ENCODE data around the gene CLEC10A. TPM values are rescaled to one million over a fixed set of nuclear protein-coding genes. Genes with fewer than 3 reads are reported as not detected.

CLEC10A gene
- total RNA-seq, 4 donors from 2014 or later, result 6.3 to 7.0 TPM; not detected in 2

GRCh38 chr17:7038025-7038862, 41.8 kb downstream of the CLEC10A start:
- no peaks in the 10 kb centered on the region for H3K9me3 ChIP-seq
- H3K27ac ChIP-seq, result no peak overlapping the region
- no peak overlapping the region for H3K4me3 ChIP-seq
- intact Hi-C loops (cut with DNase I; ENCODE audit: low total_unique reads) (no loop called here), in situ Hi-C loops (cut with MboI; ENCODE audit: low pct_ligation_motif_present in 1 of 4, low pct_unique_long_range_greater_than_20kb in 1 of 4, low sequenced_read_pairs in 3 of 4) (loop anchor here in 3 of 4 donors (25.0 kb wide), 2 partner anchors 249 to 299 kb away; partner anchors contain the start of genes SLC2A4 (in 2 of the 3), YBX2 (in 2 of the 3), ACAP1 (in 1 of the 3) and NEURL4 (in 1 of the 3))
- peaks cover 10 to 39% (median 26%) of the 10 kb centered on the region in 4 donors for H3K4me1 ChIP-seq
- TF ChIP-seq EP300 (IDR thresholded peaks at IDR 0.05; ENCODE audit: low read depth), result no peak
- TF ChIP-seq POLR2A (IDR thresholded peaks at IDR 0.05), result no peak
- 63 to 85% methylated on average over 10 to 19 of the region's 19 CpGs for WGBS, 2 donors (ENCODE audit: low coverage in 1 of 2)
- no peak for DNase-seq
- H3K27me3 ChIP-seq, result peaks cover 7% of the 10 kb centered on the region
- no peaks in the 10 kb centered on the region for H3K36me3 ChIP-seq

GRCh38 chr17:7035591-7036368, 44.3 kb downstream of the CLEC10A start, which contains the start of gene SLC16A13:
TSS of gene SLC16A13 (plus strand) at chr17:7036015. CDS start at chr17:7036383, 368 bp downstream.
- Histone ChIP-seq H3K4me3 (peak within 1 kb of the TSS; percentile 62 to 73 (median 64)), H3K9me3 (no peaks in the 10 kb centered on the region), H3K27me3 (no peaks in the 10 kb centered on the region), H3K4me1 (peaks cover 0 to 25% (median 16%) of the 10 kb centered on the region in 4 donors), H3K27ac (peak within 1 kb of the TSS; percentile 84 to 87 (median 86)), H3K36me3 (no peaks in the 10 kb centered on the region)
- in situ Hi-C loops (cut with MboI; ENCODE audit: low pct_ligation_motif_present in 1 of 4, low pct_unique_long_range_greater_than_20kb in 1 of 4, low sequenced_read_pairs in 3 of 4) (loop anchor here in 3 of 4 donors (25.0 kb wide), 2 partner anchors 252 to 302 kb away; partner anchors contain the start of genes SLC2A4 (in 2 of the 3), YBX2 (in 2 of the 3), ACAP1 (in 1 of the 3) and NEURL4 (in 1 of the 3)), intact Hi-C loops (cut with DNase I; ENCODE audit: low total_unique reads) (no loop called here)
- peak; percentile 99 for DNase-seq
- TF ChIP-seq POLR2AphosphoS5 (IDR thresholded peaks at IDR 0.05) (peak; percentile 69 to 87 (median 85)), POLR2A (IDR thresholded peaks at IDR 0.05) (peak; percentile 88), EP300 (IDR thresholded peaks at IDR 0.05; ENCODE audit: low read depth) (no peak)
- 1% methylated on average over 44 of the region's 52 CpGs; no CpG with 5 or more reads in 1 of the 2 donors for WGBS, 2 donors (ENCODE audit: low coverage in 1 of 2)

- H3K4me1 ChIP-seq, result peaks cover 0 to 25% (median 16%) of the 10 kb centered on the region in 4 donors
- peak overlapping the region; percentile 62 to 73 (median 64) for H3K4me3 ChIP-seq
- in situ Hi-C loops (cut with MboI; ENCODE audit: low pct_ligation_motif_present in 1 of 4, low pct_unique_long_range_greater_than_20kb in 1 of 4, low sequenced_read_pairs in 3 of 4), result loop anchor here in 3 of 4 donors (25.0 kb wide), 2 partner anchors 252 to 302 kb away; partner anchors contain the start of genes SLC2A4 (in 2 of the 3), YBX2 (in 2 of the 3), ACAP1 (in 1 of the 3) and NEURL4 (in 1 of the 3)
- WGBS, 2 donors (ENCODE audit: low coverage in 1 of 2), result 0 to 15% methylated on average over 1 to 7 of the region's 7 CpGs
- TF ChIP-seq POLR2AphosphoS5 (IDR thresholded peaks at IDR 0.05) (no peak), CTCF (IDR thresholded peaks at IDR 0.05) (peak in 1 of 5 experiments; percentile 27)
- intact Hi-C loops (cut with DNase I; ENCODE audit: low total_unique reads), result no loop called here
- no peaks in the 10 kb centered on the region for H3K9me3 ChIP-seq
- H3K36me3 ChIP-seq, result no peaks in the 10 kb centered on the region
- H3K27me3 ChIP-seq, result no peaks in the 10 kb centered on the region
- H3K27ac ChIP-seq, result peak overlapping the region; percentile 84 to 87 (median 86)
- DNase-seq, result no peak
These were observed 45.0 kb downstream of the CLEC10A start for GRCh38 chr17:7034955-7035590.

GRCh38 chr17:7029659-7030058, 50.4 kb downstream of the CLEC10A start:
- peak; percentile 35 for DNase-seq
- in situ Hi-C loops (cut with MboI; ENCODE audit: low pct_ligation_motif_present in 1 of 4, low pct_unique_long_range_greater_than_20kb in 1 of 4, low sequenced_read_pairs in 3 of 4) (loop anchor here in 3 of 4 donors (25.0 kb wide), 2 partner anchors 258 to 308 kb away; partner anchors contain the start of genes SLC2A4 (in 2 of the 3), YBX2 (in 2 of the 3), ACAP1 (in 1 of the 3) and NEURL4 (in 1 of the 3)), intact Hi-C loops (cut with DNase I; ENCODE audit: low total_unique reads) (no loop called here)
- no peak overlapping the region for H3K4me3 ChIP-seq
- no peaks in the 10 kb centered on the region for H3K27me3 ChIP-seq
- no peaks in the 10 kb centered on the region for H3K36me3 ChIP-seq
- 49% methylated on average over 8 of the region's 8 CpGs; no CpG with 5 or more reads in 1 of the 2 donors for WGBS, 2 donors (ENCODE audit: low coverage in 1 of 2)
- TF ChIP-seq CTCF (IDR thresholded peaks at IDR 0.05) (no peak), POLR2AphosphoS5 (IDR thresholded peaks at IDR 0.05) (no peak), POLR2A (IDR thresholded peaks at IDR 0.05) (no peak), EP300 (IDR thresholded peaks at IDR 0.05; ENCODE audit: low read depth) (no peak)
- H3K4me1 ChIP-seq, result peaks cover 0 to 8% (median under 1%) of the 10 kb centered on the region in 4 donors
- peak overlapping the region in 3 of 4 donors; percentile 4 to 20 (median 13) for H3K27ac ChIP-seq
- no peaks in the 10 kb centered on the region for H3K9me3 ChIP-seq

Measured in transverse colon (tissue), 4 donors.